WTC11 (cell line): Measurements from ENCODE around the gene LY6G5B. TPM values are rescaled to one million over a fixed set of nuclear protein-coding genes. Genes with fewer than 3 reads are reported as not detected.

Source experiments
- ATAC-seq: fragments of 200-7000 bp; cut with Tn5 transposase; 2 replicates; pipeline ENCODE4 v1.10.0; 2021; ENCODE audit warnings: mild to moderate bottlenecking, moderate library complexity
- CTCF ChIA-PET: fragments of 300-600 bp; sonication (Branson Sonifier 250); formaldehyde crosslinking; loops from one replicate; lab custom pipeline; 2021; ENCODE audit warnings: antibody characterized with exemption; lab: Charles Lee
- POLR2A ChIA-PET: fragments of 350-600 bp; sonication (Branson Sonifier 250); formaldehyde crosslinking; loops from one replicate; lab custom pipeline; 2021; ENCODE audit warnings: antibody characterized with exemption; lab: Charles Lee
- DNase-seq: peaks from one replicate; pipeline ENCODE4 v3.0.0; 2021; ENCODE audit warnings: low spot score
- H3K27ac Mint-ChIP-seq: 2 replicates; pipeline ENCODE4 v1.8.0; 2021; ENCODE audit warnings: mixed read lengths
- H3K27me3 Mint-ChIP-seq: 2 replicates; pipeline ENCODE4 v1.8.0; 2021; ENCODE audit warnings: low read depth, mild to moderate bottlenecking, moderate library complexity, mixed read lengths
- H3K36me3 Mint-ChIP-seq: 2 replicates; pipeline ENCODE4 v1.8.0; 2021; ENCODE audit warnings: mixed read lengths
- H3K4me1 Mint-ChIP-seq: 2 replicates; pipeline ENCODE4 v1.8.0; 2022; ENCODE audit warnings: mixed read lengths
- H3K4me3 Mint-ChIP-seq: 2 replicates; pipeline ENCODE4 v1.8.0; 2021; ENCODE audit warnings: mild to moderate bottlenecking, moderate library complexity, mixed read lengths
- H3K9me3 Mint-ChIP-seq: 2 replicates; pipeline ENCODE4 v1.8.0; 2021; ENCODE audit warnings: mixed read lengths
- CDX4 ChIP-seq: fragments of 250-450 bp; sonication (Bioruptor Pico); IDR thresholded peaks from 2 replicates; pipeline ENCODE4 v1.9.0; 2021; ENCODE audit warnings: moderate library complexity, mild to moderate bottlenecking, inconsistent platforms, borderline replicate concordance
- E2F1 ChIP-seq: sonication (generic); formaldehyde crosslinking; IDR thresholded peaks from 2 replicates; pipeline ENCODE4 v1.8.0; 2022; ENCODE audit warnings: mild to moderate bottlenecking, missing genetic modification reagents
- EMX1 ChIP-seq: fragments of 250-450 bp; sonication (Bioruptor Pico); IDR thresholded peaks from 2 replicates; pipeline ENCODE4 v1.8.0; 2021; ENCODE audit warnings: mild to moderate bottlenecking
- FOXP1 ChIP-seq: sonication (generic); formaldehyde crosslinking; IDR thresholded peaks from 2 replicates; pipeline ENCODE4 v1.8.0; 2022; ENCODE audit warnings: missing genetic modification reagents, mild to moderate bottlenecking, moderate library complexity, borderline replicate concordance
- FOXP4 ChIP-seq: sonication (generic); formaldehyde crosslinking; IDR thresholded peaks from 2 replicates; pipeline ENCODE4 v1.8.0; 2022; ENCODE audit warnings: mild to moderate bottlenecking, missing genetic modification reagents
- JAZF1 ChIP-seq: fragments of 250-450 bp; sonication (Bioruptor Pico); IDR thresholded peaks from 2 replicates; pipeline ENCODE4 v1.9.0; 2021; ENCODE audit warnings: moderate library complexity, mild to moderate bottlenecking, inconsistent platforms
- NR2C2 ChIP-seq: sonication (generic); formaldehyde crosslinking; IDR thresholded peaks from 2 replicates; pipeline ENCODE4 v1.8.0; 2022; ENCODE audit warnings: mild to moderate bottlenecking, missing genetic modification reagents
- OVOL2 ChIP-seq: fragments of 250-450 bp; sonication (Bioruptor Pico); IDR thresholded peaks from 2 replicates; pipeline ENCODE4 v1.9.0; 2021; ENCODE audit warnings: mild to moderate bottlenecking, borderline replicate concordance
- RELA ChIP-seq: sonication (generic); formaldehyde crosslinking; IDR thresholded peaks from 2 replicates; pipeline ENCODE4 v1.8.1; 2022; ENCODE audit warnings: missing genetic modification reagents, mild to moderate bottlenecking, borderline replicate concordance
- SMAD3 ChIP-seq: sonication (generic); formaldehyde crosslinking; IDR thresholded peaks from 2 replicates; pipeline ENCODE4 v1.8.0; 2022; ENCODE audit warnings: missing genetic modification reagents, mild to moderate bottlenecking, borderline replicate concordance
- TEAD1 ChIP-seq: sonication (generic); formaldehyde crosslinking; IDR thresholded peaks from 2 replicates; pipeline ENCODE4 v1.8.0; 2022; ENCODE audit warnings: mild to moderate bottlenecking, missing genetic modification reagents
- USF1 ChIP-seq: sonication (generic); formaldehyde crosslinking; IDR thresholded peaks from 2 replicates; pipeline ENCODE4 v1.8.0; 2022; ENCODE audit warnings: mild to moderate bottlenecking, missing genetic modification reagents
- ZNF232 ChIP-seq: sonication (generic); formaldehyde crosslinking; IDR thresholded peaks from 2 replicates; pipeline ENCODE4 v1.8.0; 2022; ENCODE audit warnings: mild to moderate bottlenecking, missing genetic modification reagents
- ZNF423 ChIP-seq: fragments of 250-450 bp; sonication (Bioruptor Pico); IDR thresholded peaks from 2 replicates; pipeline ENCODE4 v2.1.2; 2022; ENCODE audit warnings: mild to moderate bottlenecking, moderate library complexity
- total RNA-seq: library from RNA; stranded (reverse); gene quantifications from 3 replicates; pipeline ENCODE4 v1.2.3, GENCODE V29; 2021
- TF ChIP-seq, protein P1 (sequence below): sonication (generic); formaldehyde crosslinking; IDR thresholded peaks from 2 replicates; pipeline ENCODE4 v1.8.0; 2023; ENCODE audit warnings: mild to moderate bottlenecking, missing genetic modification reagents
- TF ChIP-seq, protein P2 (sequence below): sonication (generic); formaldehyde crosslinking; IDR thresholded peaks from 2 replicates; pipeline ENCODE4 v1.8.1; 2023; ENCODE audit warnings: mild to moderate bottlenecking, missing genetic modification reagents
- TF ChIP-seq, protein P3 (sequence below): sonication (generic); formaldehyde crosslinking; IDR thresholded peaks from 2 replicates; pipeline ENCODE4 v1.8.1; 2022; ENCODE audit warnings: mild to moderate bottlenecking, missing genetic modification reagents, moderate library complexity, borderline replicate concordance

The LY6G5B gene
- total RNA-seq, 1 experiment from 2014 or later = 15.7 TPM

GRCh38 chr6:31659649-31660380 is 10.0 kb upstream of the LY6G5B start:
- peak overlapping the region; percentile 89 for H3K4me3 Mint-ChIP-seq
- TF ChIP-seq E2F1 (no peak), ZNF232 (CRISPR knock-in tag) (no peak), CDX4 (CRISPR knock-in tag) (no peak), JAZF1 (CRISPR knock-in tag) (no peak), RELA (CRISPR knock-in tag) (no peak), EMX1 (CRISPR knock-in tag) (no peak), OVOL2 (CRISPR knock-in tag) (no peak), FOXP4 (CRISPR knock-in tag) (no peak), SMAD3 (CRISPR knock-in tag) (no peak), FOXP1 (CRISPR knock-in tag) (no peak), USF1 (CRISPR knock-in tag) (no peak), TEAD1 (CRISPR knock-in tag) (no peak), ZNF423 (CRISPR knock-in tag) (no peak), NR2C2 (CRISPR knock-in tag) (no peak)
- TF ChIP-seq, protein P1, sequence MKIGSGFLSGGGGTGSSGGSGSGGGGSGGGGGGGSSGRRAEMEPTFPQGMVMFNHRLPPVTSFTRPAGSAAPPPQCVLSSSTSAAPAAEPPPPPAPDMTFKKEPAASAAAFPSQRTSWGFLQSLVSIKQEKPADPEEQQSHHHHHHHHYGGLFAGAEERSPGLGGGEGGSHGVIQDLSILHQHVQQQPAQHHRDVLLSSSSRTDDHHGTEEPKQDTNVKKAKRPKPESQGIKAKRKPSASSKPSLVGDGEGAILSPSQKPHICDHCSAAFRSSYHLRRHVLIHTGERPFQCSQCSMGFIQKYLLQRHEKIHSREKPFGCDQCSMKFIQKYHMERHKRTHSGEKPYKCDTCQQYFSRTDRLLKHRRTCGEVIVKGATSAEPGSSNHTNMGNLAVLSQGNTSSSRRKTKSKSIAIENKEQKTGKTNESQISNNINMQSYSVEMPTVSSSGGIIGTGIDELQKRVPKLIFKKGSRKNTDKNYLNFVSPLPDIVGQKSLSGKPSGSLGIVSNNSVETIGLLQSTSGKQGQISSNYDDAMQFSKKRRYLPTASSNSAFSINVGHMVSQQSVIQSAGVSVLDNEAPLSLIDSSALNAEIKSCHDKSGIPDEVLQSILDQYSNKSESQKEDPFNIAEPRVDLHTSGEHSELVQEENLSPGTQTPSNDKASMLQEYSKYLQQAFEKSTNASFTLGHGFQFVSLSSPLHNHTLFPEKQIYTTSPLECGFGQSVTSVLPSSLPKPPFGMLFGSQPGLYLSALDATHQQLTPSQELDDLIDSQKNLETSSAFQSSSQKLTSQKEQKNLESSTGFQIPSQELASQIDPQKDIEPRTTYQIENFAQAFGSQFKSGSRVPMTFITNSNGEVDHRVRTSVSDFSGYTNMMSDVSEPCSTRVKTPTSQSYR (CRISPR knock-in tag) = no peak
- TF ChIP-seq, protein P2, sequence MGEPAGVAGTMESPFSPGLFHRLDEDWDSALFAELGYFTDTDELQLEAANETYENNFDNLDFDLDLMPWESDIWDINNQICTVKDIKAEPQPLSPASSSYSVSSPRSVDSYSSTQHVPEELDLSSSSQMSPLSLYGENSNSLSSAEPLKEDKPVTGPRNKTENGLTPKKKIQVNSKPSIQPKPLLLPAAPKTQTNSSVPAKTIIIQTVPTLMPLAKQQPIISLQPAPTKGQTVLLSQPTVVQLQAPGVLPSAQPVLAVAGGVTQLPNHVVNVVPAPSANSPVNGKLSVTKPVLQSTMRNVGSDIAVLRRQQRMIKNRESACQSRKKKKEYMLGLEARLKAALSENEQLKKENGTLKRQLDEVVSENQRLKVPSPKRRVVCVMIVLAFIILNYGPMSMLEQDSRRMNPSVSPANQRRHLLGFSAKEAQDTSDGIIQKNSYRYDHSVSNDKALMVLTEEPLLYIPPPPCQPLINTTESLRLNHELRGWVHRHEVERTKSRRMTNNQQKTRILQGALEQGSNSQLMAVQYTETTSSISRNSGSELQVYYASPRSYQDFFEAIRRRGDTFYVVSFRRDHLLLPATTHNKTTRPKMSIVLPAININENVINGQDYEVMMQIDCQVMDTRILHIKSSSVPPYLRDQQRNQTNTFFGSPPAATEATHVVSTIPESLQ (CRISPR knock-in tag) = no peak
- TF ChIP-seq, protein P3, sequence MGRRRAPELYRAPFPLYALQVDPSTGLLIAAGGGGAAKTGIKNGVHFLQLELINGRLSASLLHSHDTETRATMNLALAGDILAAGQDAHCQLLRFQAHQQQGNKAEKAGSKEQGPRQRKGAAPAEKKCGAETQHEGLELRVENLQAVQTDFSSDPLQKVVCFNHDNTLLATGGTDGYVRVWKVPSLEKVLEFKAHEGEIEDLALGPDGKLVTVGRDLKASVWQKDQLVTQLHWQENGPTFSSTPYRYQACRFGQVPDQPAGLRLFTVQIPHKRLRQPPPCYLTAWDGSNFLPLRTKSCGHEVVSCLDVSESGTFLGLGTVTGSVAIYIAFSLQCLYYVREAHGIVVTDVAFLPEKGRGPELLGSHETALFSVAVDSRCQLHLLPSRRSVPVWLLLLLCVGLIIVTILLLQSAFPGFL (CRISPR knock-in tag) = no peak
- H3K9me3 Mint-ChIP-seq = no peaks in the 10 kb centered on the region
- no peaks in the 10 kb centered on the region for H3K27me3 Mint-ChIP-seq
- H3K36me3 Mint-ChIP-seq = peaks cover 29% of the 10 kb centered on the region
- POLR2A ChIA-PET = interaction anchor here (0.9 to 1.4 kb wide), 5 partner anchors 8 to 79 kb away, joined by 3 to 11 read pairs (median 4); partner anchors contain the start of genes ABHD16A, BAG6 and MSH5
- H3K27ac Mint-ChIP-seq = peak overlapping the region; percentile 83
- ATAC-seq (no peak; the same call in 1 of the 2 replicates), DNase-seq (no peak)
- CTCF ChIA-PET = interaction anchor here (1.0 to 2.2 kb wide), 12 partner anchors 8 to 293 kb away, joined by 3 to 14 read pairs (median 8); partner anchors contain the start of genes ATP6V1G2, BAG6, CLIC1 and DDAH2
- peaks cover 37% of the 10 kb centered on the region for H3K4me1 Mint-ChIP-seq
